Activated CD8-positive, alpha-beta memory T cell treated with anti-CD3 and anti-CD28 coated beads, Interleukin-2, amount 50 U/mL, for 1 hour (primary cell): ENCODE data around the gene GDI1.

Source experiments
- DNase-seq: peaks from one replicate; pipeline ENCODE4 v3.0.0-alpha.2; 2020; ENCODE audit errors: extremely low read depth

The GDI1 gene

GRCh38 chrX:154481911-154482601 lies 45.1 kb downstream of the GDI1 start:
- DNase-seq = no peak

GRCh38 chrX:154482786-154483185 lies 45.8 kb downstream of the GDI1 start:
- no peak for DNase-seq

GRCh38 chrX:154483325-154483724 lies 46.4 kb downstream of the GDI1 start:
- DNase-seq = no peak

- no peak for DNase-seq
Observed at GRCh38 chrX:154484255-154485149, 47.5 kb downstream of the GDI1 start.

GRCh38 chrX:154485150-154486051 lies 48.4 kb downstream of the GDI1 start:
- DNase-seq = no peak

- DNase-seq = no peak
Observed at GRCh38 chrX:154486052-154486395, 49.1 kb downstream of the GDI1 start.

GRCh38 chrX:154486396-154487207 lies 49.6 kb downstream of the GDI1 start, which contains the start of gene UBL4A:
UBL4A (minus strand) TSS chrX:154486615; CDS start chrX:154486584, 31 bp downstream.
- DNase-seq = no peak

GRCh38 chrX:154487518-154488290 lies 50.8 kb downstream of the GDI1 start:
- DNase-seq = no peak

GRCh38 chrX:154488336-154489075 lies 51.6 kb downstream of the GDI1 start:
- no peak for DNase-seq

GRCh38 chrX:154489182-154489581 lies 52.2 kb downstream of the GDI1 start:
- no peak for DNase-seq

GRCh38 chrX:154490021-154490413 lies 53.1 kb downstream of the GDI1 start:
- DNase-seq = no peak

GRCh38 chrX:154490414-154491083 lies 53.6 kb downstream of the GDI1 start, which contains the start of gene SLC10A3:
SLC10A3 (minus strand) TSS chrX:154490629; CDS start chrX:154488940, 1,689 bp downstream.
- peak; percentile 67 for DNase-seq
